DMS79 (cell line): ENCODE data around the gene ITM2B.
"Not testable (repeated sequence)": the region's sequence is repeated elsewhere in the genome, so short reads cannot be mapped to it uniquely, and the experiment has no call there.

Source experiments
- DNase-seq: peaks from one replicate; lab custom pipeline; 2025; lab: John Stamatoyannopoulos, UW

The ITM2B gene

GRCh38 chr13:48233046-48233888 is at the start of gene ITM2B:
Gene ITM2B, plus strand, starts transcription at chr13:48233206. Its CDS starts 155 bp downstream, at chr13:48233361.
- no peak for DNase-seq

- DNase-seq = no peak
Measured at GRCh38 chr13:48184260-48184659, 48.7 kb upstream of the ITM2B start.

- no peak for DNase-seq
Measured at GRCh38 chr13:48185018-48185417, 48.0 kb upstream of the ITM2B start.

- DNase-seq = no peak
Measured at GRCh38 chr13:48186722-48187121, 46.3 kb upstream of the ITM2B start.

- no peak for DNase-seq
Measured at GRCh38 chr13:48188131-48188530, 44.9 kb upstream of the ITM2B start.

- no peak for DNase-seq
Measured at GRCh38 chr13:48188601-48189000, 44.4 kb upstream of the ITM2B start.

GRCh38 chr13:48189171-48189570 is 43.8 kb upstream of the ITM2B start:
- DNase-seq = no peak

- no peak for DNase-seq
Measured at GRCh38 chr13:48192411-48192935, 40.5 kb upstream of the ITM2B start.

GRCh38 chr13:48194379-48194754 is 38.6 kb upstream of the ITM2B start:
- no peak for DNase-seq

GRCh38 chr13:48199404-48199946 is 33.5 kb upstream of the ITM2B start:
- DNase-seq = no peak

GRCh38 chr13:48201044-48201443 is 32.0 kb upstream of the ITM2B start:
- DNase-seq = no peak

- not testable (repeated sequence) for DNase-seq
Measured at GRCh38 chr13:48207207-48207606, 25.8 kb upstream of the ITM2B start.

- DNase-seq = no peak
Measured at GRCh38 chr13:48210178-48210577, 22.8 kb upstream of the ITM2B start.

- DNase-seq = no peak
Measured at GRCh38 chr13:48214519-48215121, 18.4 kb upstream of the ITM2B start.

GRCh38 chr13:48215511-48216203 is 17.3 kb upstream of the ITM2B start:
- DNase-seq = not testable (repeated sequence)

GRCh38 chr13:48216204-48216711 is 16.7 kb upstream of the ITM2B start:
- no peak for DNase-seq

- no peak for DNase-seq
Measured at GRCh38 chr13:48220592-48220980, 12.4 kb upstream of the ITM2B start.

GRCh38 chr13:48220981-48221685 is 11.9 kb upstream of the ITM2B start:
- DNase-seq = no peak

GRCh38 chr13:48221686-48222187 is 11.3 kb upstream of the ITM2B start:
- no peak for DNase-seq

GRCh38 chr13:48222358-48223301 is 10.4 kb upstream of the ITM2B start:
- DNase-seq = no peak
